ENCODE measurements around the gene GTF3C2.

DNA sequence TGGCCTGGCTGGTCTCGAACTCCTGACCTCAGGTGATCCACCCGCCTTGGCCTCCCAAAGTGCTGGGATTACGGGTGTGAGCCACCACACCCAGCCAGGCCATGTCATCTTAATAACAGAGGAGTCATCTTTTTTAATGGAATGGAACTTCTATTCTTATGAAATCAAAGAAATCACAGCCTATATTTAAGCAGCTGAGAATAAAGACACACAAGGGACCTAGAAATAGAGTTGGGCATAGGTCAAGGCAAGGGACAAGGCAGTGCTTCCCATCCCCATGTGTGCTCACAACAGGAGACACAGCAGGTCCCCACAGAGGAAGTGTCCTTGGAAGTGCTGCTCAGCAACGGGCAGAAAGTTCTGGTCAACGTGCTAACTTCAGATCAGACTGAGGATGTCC lies 17.0 kb upstream of the GTF3C2 start:
- TF ChIP-seq, protein P1, sequence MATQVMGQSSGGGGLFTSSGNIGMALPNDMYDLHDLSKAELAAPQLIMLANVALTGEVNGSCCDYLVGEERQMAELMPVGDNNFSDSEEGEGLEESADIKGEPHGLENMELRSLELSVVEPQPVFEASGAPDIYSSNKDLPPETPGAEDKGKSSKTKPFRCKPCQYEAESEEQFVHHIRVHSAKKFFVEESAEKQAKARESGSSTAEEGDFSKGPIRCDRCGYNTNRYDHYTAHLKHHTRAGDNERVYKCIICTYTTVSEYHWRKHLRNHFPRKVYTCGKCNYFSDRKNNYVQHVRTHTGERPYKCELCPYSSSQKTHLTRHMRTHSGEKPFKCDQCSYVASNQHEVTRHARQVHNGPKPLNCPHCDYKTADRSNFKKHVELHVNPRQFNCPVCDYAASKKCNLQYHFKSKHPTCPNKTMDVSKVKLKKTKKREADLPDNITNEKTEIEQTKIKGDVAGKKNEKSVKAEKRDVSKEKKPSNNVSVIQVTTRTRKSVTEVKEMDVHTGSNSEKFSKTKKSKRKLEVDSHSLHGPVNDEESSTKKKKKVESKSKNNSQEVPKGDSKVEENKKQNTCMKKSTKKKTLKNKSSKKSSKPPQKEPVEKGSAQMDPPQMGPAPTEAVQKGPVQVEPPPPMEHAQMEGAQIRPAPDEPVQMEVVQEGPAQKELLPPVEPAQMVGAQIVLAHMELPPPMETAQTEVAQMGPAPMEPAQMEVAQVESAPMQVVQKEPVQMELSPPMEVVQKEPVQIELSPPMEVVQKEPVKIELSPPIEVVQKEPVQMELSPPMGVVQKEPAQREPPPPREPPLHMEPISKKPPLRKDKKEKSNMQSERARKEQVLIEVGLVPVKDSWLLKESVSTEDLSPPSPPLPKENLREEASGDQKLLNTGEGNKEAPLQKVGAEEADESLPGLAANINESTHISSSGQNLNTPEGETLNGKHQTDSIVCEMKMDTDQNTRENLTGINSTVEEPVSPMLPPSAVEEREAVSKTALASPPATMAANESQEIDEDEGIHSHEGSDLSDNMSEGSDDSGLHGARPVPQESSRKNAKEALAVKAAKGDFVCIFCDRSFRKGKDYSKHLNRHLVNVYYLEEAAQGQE (IDR thresholded peaks at IDR 0.05; ENCODE audit: insufficient replicate concordance, low read depth) = no peak
- TF ChIP-seq, protein P2, sequence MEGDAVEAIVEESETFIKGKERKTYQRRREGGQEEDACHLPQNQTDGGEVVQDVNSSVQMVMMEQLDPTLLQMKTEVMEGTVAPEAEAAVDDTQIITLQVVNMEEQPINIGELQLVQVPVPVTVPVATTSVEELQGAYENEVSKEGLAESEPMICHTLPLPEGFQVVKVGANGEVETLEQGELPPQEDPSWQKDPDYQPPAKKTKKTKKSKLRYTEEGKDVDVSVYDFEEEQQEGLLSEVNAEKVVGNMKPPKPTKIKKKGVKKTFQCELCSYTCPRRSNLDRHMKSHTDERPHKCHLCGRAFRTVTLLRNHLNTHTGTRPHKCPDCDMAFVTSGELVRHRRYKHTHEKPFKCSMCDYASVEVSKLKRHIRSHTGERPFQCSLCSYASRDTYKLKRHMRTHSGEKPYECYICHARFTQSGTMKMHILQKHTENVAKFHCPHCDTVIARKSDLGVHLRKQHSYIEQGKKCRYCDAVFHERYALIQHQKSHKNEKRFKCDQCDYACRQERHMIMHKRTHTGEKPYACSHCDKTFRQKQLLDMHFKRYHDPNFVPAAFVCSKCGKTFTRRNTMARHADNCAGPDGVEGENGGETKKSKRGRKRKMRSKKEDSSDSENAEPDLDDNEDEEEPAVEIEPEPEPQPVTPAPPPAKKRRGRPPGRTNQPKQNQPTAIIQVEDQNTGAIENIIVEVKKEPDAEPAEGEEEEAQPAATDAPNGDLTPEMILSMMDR (IDR thresholded peaks at IDR 0.05; ENCODE audit: insufficient read depth, low read length) = no peak
- TF ChIP-seq POLR2AphosphoS5 (IDR thresholded peaks at IDR 0.05; ENCODE audit: low read depth) = no peak
